ENCODE measurements around the gene RBM5. TPM values are rescaled to one million over a fixed set of nuclear protein-coding genes. Genes with fewer than 3 reads are reported as not detected.
A peak's percentile ranks its signal among the peaks of the same experiment; 100 is the strongest.
"Not testable (repeated sequence)": the region's sequence is repeated elsewhere in the genome, so short reads cannot be mapped to it uniquely, and the experiment has no call there.

Gene RBM5
- total RNA-seq = 100 to 1,000 TPM; 212 to 215 TPM

DNA sequence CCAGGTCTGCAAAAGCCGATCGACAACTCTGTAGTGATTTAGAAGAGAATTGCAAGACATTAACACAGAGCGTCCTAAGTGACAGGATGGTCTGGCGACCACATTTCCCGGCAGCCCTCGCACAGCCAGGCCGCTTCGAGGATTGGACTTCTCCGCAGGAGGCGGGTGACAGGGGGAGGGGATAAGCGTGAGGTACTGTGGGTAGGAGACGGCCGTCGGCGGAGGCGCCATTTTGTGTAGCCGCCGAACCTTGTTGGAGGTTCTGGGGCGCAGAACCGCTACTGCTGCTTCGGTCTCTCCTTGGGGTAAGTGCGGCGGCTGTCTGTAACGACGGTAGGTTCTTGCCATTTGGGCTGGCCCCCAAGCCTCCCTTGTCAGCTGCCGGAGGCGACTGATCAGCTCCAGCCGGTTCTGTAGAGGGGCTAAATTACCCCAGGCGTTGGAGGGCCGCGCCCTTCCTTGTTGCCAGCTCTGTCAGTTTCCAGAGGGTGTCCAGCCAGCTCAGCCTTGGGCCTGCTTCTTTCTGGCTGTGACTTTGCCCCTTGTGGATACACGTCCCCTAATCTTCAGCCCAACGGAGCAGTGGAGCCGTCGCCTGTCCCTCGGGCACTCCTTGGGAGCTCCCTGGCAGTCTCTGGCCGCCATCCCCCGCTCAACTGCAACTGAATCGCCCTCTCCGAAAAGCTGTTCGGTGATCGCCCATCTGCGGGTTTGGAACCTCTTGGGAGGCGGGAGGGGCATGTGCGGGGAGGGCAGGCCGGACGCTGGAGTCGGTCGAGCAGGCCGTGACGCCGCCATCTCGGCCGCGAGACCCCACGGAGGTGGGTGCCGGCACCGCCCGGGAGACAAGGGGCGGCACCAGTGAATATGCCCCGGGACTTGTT lies at the start of gene RBM5:
Gene RBM5 (plus strand): TSS at position 195 of the 884 bp plus-strand sequence. CDS start 1,516 bp downstream, outside the sequence.
- Mint-ChIP-seq H3K27ac (peak within 1 kb of the TSS; percentile 99), H3K4me1 (peaks cover 27% of the 10 kb centered on the region), H3K4me3 (peak within 1 kb of the TSS; percentile 98), H3K36me3 (ENCODE audit: low read depth) (peaks cover 33% of the 10 kb centered on the region), H3K27me3 (no peaks in the 10 kb centered on the region), H3K9me3 (no peaks in the 10 kb centered on the region)
- POLR2A ChIA-PET = no interaction called here
- DNase-seq = peak; percentile 96
- CTCF ChIA-PET = interaction anchor here (1.0 to 1.2 kb wide), 3 partner anchors 11 to 24 kb away, joined by 3 to 4 read pairs (median 3); no protein-coding TSS in a partner anchor

DNA sequence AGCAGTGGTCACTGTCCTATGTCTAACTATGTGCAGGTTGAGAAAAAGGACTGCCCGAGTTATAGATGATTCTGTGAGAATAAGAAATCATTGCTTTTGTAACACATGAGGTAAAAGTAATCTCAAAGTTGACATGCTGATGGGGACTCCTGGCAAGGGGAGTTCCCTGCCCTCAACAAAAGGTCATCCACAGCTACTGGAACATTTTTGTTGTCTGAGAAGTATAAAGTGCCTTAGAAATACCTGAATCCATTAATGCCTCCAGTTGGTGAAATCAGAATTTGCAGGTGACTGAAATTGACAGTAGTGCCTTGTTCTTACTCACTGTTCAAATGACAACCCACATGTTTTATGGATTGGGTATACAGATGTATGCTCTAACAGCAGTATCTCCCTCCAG lies 43.7 kb upstream of the RBM5 start:
- ChIA-PET CTCF (interaction anchor here (0.6 kb wide), 1 partner anchor 91 kb away, joined by 6 read pairs; no protein-coding TSS in a partner anchor), POLR2A (no interaction called here)
- Mint-ChIP-seq H3K4me1 (peaks cover 14% of the 10 kb centered on the region), H3K36me3 (ENCODE audit: low read depth) (peaks cover 16% of the 10 kb centered on the region), H3K27me3 (no peaks in the 10 kb centered on the region), H3K27ac (no peak overlapping the region), H3K4me3 (no peak overlapping the region), H3K9me3 (no peaks in the 10 kb centered on the region)
- no peak for DNase-seq

DNA sequence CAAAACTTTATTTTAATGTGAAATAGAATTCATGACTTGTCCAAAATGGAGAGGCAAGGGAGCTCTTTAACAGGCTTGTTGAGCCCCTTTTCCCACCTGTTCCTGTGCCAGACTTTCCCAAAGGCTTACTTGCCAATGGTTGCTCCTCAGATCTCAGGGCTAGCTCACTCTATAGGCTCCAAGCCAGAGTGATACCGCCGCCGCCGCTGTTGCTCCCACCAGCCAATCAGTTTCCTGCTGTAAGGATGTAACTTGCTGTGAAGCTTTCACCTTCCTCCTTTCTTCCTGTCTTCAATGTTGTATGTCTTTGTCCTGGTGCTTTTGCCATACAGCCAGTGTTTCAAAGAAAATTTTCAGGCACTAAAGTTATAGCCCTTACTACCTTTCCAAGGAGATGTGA lies 41.3 kb upstream of the RBM5 start:
- CTCF ChIA-PET = interaction anchor here (1.3 kb wide), 1 partner anchor 8 kb away, joined by 4 read pairs; no protein-coding TSS in a partner anchor
- H3K27ac Mint-ChIP-seq = no peak overlapping the region
- POLR2A ChIA-PET = no interaction called here
- no peaks in the 10 kb centered on the region for H3K9me3 Mint-ChIP-seq
- DNase-seq = no peak
- no peaks in the 10 kb centered on the region for H3K27me3 Mint-ChIP-seq
- H3K4me3 Mint-ChIP-seq = no peak overlapping the region
- peaks cover 18% of the 10 kb centered on the region for H3K36me3 Mint-ChIP-seq (ENCODE audit: low read depth)
- H3K4me1 Mint-ChIP-seq = peaks cover 7% of the 10 kb centered on the region

DNA sequence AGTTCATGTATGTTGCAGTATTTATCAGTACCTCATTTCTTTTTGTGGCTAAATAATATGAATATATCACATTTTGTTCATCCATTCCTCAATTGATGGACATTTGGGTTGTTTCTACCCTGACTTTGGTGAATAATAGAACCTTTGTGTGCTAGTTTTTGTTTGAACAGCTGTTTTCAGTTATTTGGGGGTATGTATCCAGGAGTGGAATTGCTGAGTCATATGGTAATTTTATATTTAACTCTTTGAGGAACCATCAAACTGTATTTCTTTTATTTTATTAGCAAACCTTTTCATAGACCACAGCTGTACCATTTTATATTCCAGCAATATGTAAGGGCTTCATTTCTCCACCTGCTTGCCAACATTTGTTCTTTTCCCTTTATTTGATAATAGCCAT lies 38.4 kb upstream of the RBM5 start:
- Mint-ChIP-seq H3K4me1 (peaks cover 7% of the 10 kb centered on the region), H3K27ac (no peak overlapping the region), H3K9me3 (no peaks in the 10 kb centered on the region), H3K36me3 (ENCODE audit: low read depth) (peaks cover 30% of the 10 kb centered on the region), H3K4me3 (no peak overlapping the region), H3K27me3 (no peaks in the 10 kb centered on the region)
- POLR2A ChIA-PET = no interaction called here
- no peak for DNase-seq
- CTCF ChIA-PET = no interaction called here

DNA sequence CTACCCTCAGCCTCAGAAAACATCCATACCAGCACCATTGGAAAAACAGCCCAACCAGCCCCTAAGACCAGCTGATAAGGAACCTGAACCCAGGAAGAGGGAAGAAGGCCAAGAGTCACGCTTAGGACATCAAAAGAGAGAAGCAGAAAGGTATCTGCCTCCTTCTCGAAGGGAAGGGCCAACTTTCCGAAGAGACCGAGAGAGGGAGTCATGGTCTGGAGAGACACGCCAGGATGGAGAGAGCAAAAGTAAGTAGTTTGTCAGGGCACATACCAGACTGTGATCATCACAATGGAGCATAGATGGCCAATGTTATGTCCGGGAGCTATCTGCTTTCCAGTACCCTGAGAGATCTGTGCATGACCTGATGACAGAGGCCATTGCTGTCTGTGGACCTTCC lies 31.0 kb upstream of the RBM5 start:
- CTCF ChIA-PET = interaction anchor here (0.6 kb wide), 1 partner anchor 92 kb away, joined by 3 read pairs; no protein-coding TSS in a partner anchor

DNA sequence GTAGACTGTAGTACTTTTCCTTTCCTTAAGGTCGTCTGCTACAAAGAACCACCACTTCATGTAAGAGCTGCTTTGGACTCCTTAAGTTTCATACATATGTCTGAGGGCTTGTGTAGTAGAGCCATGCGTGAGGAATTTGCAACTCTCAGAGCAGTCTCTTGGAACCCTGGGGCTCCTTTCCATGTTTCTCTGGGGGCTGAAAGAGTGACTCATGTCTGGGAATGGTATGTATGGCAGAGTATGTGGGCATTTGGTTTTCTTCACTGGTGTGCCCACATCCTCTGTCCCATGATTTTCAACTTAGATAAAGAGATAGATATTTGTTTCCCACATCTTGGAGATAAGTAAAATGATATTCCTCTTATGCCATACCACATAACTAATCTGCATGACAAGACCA lies 20.6 kb upstream of the RBM5 start:
- Mint-ChIP-seq H3K27ac (no peak overlapping the region), H3K4me1 (no peaks in the 10 kb centered on the region), H3K27me3 (no peaks in the 10 kb centered on the region), H3K9me3 (no peaks in the 10 kb centered on the region), H3K36me3 (ENCODE audit: low read depth) (peaks cover 55% of the 10 kb centered on the region), H3K4me3 (no peak overlapping the region)
- ChIA-PET POLR2A (no interaction called here), CTCF (interaction anchor here (0.6 to 1.9 kb wide), 5 partner anchors 11 to 53 kb away, joined by 3 to 4 read pairs (median 3); no protein-coding TSS in a partner anchor)
- DNase-seq = no peak

More for the DNA sequence above, 31.0 kb upstream of the RBM5 start:
- H3K27ac Mint-ChIP-seq = no peak overlapping the region
- POLR2A ChIA-PET = no interaction called here
- no peaks in the 10 kb centered on the region for H3K9me3 Mint-ChIP-seq
- no peaks in the 10 kb centered on the region for H3K4me1 Mint-ChIP-seq
- H3K4me3 Mint-ChIP-seq = no peak overlapping the region
- no peaks in the 10 kb centered on the region for H3K27me3 Mint-ChIP-seq
- DNase-seq = no peak
- H3K36me3 Mint-ChIP-seq (ENCODE audit: low read depth) = peaks cover 52% of the 10 kb centered on the region

DNA sequence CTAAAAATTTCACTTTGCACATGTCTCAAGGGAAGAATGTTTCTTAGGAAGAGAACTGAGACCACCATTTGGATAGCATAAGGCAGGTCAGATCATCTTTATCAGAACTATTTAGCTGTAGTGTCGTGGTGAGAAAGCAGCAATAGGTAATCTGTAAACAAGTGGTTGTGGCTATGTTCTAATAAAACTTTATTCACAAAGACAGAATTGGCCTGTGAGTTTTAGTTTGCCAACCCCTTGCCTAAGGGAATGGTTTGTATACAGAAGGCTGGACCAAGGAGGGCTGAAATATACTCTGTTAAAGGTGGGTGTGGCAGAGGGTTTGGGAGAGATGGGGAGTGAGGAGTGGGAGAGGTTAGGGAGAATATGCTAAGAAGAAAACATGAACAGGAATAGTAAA lies 10.6 kb upstream of the RBM5 start:
- POLR2A ChIA-PET = no interaction called here

DNA sequence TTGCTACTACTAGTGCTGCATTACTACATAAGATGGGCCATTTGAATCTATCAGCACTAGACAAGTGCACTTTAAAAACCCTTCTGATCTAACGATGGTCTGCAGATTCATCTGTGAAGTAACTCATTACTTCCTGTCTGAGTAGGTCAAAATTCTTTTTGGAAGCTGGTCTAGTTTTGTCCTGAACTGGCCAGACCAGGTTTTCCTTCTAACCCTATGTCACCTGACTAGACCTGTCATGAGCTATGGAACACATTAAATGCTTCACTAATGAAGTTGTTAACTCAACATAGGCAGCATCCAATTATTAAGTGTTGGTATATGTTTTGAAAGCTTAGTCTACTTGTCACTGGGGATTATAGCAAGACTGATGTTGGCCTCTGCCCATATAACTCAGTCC lies 10.1 kb upstream of the RBM5 start:
- peaks cover 21% of the 10 kb centered on the region for H3K4me1 Mint-ChIP-seq

More for the DNA sequence above, 10.6 kb upstream of the RBM5 start:
- CTCF ChIA-PET = interaction anchor here (0.5 to 1.7 kb wide), 4 partner anchors 9 to 64 kb away, joined by 3 to 4 read pairs (median 3); no protein-coding TSS in a partner anchor
- Mint-ChIP-seq H3K4me3 (no peak overlapping the region), H3K36me3 (ENCODE audit: low read depth) (peaks cover 28% of the 10 kb centered on the region), H3K4me1 (peaks cover 17% of the 10 kb centered on the region), H3K27ac (no peak overlapping the region), H3K27me3 (no peaks in the 10 kb centered on the region), H3K9me3 (no peaks in the 10 kb centered on the region)
- no peak for DNase-seq

DNA sequence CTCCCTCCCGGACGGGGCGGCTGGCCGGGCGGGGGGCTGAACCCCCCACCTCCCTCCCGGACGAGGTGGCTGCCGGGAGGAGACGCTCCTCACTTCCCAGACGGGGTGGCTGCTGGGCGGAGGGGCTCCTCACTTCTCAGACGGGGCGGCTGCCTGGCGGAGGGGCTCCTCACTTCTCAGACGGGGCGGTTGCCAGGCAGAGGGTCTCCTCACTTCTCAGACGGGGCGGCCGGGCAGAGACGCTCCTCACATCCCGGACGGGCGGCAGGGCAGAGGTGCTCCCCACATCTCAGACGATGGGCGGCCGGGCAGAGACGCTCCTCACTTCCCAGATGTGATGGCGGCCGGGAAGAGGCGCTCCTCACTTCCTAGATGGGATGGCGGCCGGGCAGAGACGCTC lies 3.8 kb upstream of the RBM5 start:
- H3K4me3 Mint-ChIP-seq; H3K9me3 Mint-ChIP-seq; H3K36me3 Mint-ChIP-seq (ENCODE audit: low read depth); H3K27me3 Mint-ChIP-seq; DNase-seq; CTCF ChIA-PET; POLR2A ChIA-PET; H3K27ac Mint-ChIP-seq: not testable (repeated sequence)
- peaks cover 21% of the 10 kb centered on the region for H3K4me1 Mint-ChIP-seq

More for the DNA sequence above, 10.1 kb upstream of the RBM5 start:
- no peak for DNase-seq
- Mint-ChIP-seq H3K27me3 (no peaks in the 10 kb centered on the region), H3K27ac (no peak overlapping the region), H3K4me3 (no peak overlapping the region), H3K9me3 (no peaks in the 10 kb centered on the region), H3K36me3 (ENCODE audit: low read depth) (peaks cover 23% of the 10 kb centered on the region)
- POLR2A ChIA-PET = no interaction called here
- CTCF ChIA-PET = interaction anchor here (0.5 to 1.7 kb wide), 5 partner anchors 10 to 1213 kb away, joined by 3 to 4 read pairs (median 3); no protein-coding TSS in a partner anchor

DNA sequence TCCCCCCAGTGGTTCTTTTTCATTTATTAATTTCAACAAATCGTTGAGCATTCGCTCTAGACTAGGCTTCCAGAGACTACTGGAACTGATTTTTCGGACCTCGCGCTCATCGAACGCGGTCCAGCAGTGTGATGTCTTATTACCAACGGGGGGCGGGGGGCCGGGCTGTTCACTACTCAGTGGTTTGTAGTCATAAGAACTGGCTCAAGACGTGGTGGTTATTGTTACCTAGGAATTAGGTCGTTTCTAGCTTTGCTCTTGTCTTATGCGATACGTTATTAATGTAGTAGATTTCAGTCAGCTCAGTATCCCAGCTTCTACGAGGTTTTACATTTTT lies 858 bp downstream of the RBM5 start:
- peak overlapping the region; percentile 99 for H3K27ac Mint-ChIP-seq
- DNase-seq = no peak
- H3K36me3 Mint-ChIP-seq (ENCODE audit: low read depth) = peaks cover 36% of the 10 kb centered on the region
- no peaks in the 10 kb centered on the region for H3K27me3 Mint-ChIP-seq
- H3K4me1 Mint-ChIP-seq = peaks cover 27% of the 10 kb centered on the region
- POLR2A ChIA-PET = no interaction called here
- H3K9me3 Mint-ChIP-seq = no peaks in the 10 kb centered on the region
- H3K4me3 Mint-ChIP-seq = peak overlapping the region; percentile 98
- CTCF ChIA-PET = interaction anchor here (0.6 to 1.2 kb wide), 4 partner anchors 11 to 202 kb away, joined by 3 to 4 read pairs (median 3); no protein-coding TSS in a partner anchor

DNA sequence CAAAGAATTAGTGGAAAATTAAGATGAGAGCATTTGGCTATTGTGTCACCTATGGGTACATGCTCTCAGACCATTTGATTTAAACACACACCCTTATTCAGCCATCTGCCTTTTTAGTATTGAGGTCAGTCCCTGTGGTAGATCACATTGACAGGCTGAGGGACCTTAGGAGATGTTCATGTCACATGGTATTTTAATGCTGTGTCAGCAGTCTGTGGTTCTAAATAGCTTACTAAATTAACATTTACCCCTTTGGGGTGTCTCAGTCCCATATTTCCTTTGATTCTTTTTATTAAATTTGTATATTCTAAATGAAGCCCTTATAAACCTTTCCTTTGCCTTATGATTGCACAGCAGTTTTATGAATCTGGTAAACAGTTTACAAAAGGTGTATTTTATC lies 2.3 kb downstream of the RBM5 start:
- H3K9me3 Mint-ChIP-seq = no peaks in the 10 kb centered on the region

DNA sequence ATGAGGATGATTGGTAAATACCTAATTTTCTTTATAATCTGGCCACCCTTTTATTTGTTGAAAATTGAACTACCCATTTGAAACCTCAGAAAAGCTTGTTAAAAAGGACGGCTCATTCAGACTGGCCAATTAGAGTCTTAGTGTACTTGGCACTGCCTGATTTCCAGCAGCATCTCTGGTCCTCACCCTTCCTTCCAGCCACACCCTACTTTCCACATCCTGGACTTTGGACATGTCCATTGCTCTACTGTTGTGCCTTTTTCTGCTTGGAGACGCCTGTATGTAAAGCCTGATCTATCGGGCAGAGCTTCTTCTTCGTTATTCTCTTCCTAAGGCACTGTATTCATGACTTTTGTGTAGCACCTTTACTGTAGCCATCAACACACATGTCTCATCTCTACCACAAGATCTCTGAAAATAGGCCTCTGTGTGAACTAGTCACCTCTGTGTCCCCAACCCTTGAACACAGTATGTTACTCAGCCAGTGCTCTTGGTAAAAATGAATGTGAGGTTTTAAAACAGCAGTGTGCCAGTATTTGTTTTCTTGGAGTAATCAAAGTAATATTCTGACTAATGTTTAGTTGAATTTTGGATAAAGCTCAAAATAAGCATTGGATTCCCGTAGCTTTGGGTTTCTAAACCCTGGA lies 6.8 kb downstream of the RBM5 start:
- no peak overlapping the region for H3K27ac Mint-ChIP-seq
- no peak for DNase-seq
- peaks cover 29% of the 10 kb centered on the region for H3K4me1 Mint-ChIP-seq
- peaks cover 69% of the 10 kb centered on the region for H3K36me3 Mint-ChIP-seq (ENCODE audit: low read depth)
- no peak overlapping the region for H3K4me3 Mint-ChIP-seq
- ChIA-PET POLR2A (no interaction called here), CTCF (interaction anchor here (0.6 to 1.8 kb wide), 4 partner anchors 25 to 98 kb away, joined by 3 to 4 read pairs (median 4); no protein-coding TSS in a partner anchor)
- H3K27me3 Mint-ChIP-seq = no peaks in the 10 kb centered on the region
- no peaks in the 10 kb centered on the region for H3K9me3 Mint-ChIP-seq

More for the DNA sequence above, 2.3 kb downstream of the RBM5 start:
- H3K27ac Mint-ChIP-seq = peak overlapping the region; percentile 99
- peaks cover 48% of the 10 kb centered on the region for H3K36me3 Mint-ChIP-seq (ENCODE audit: low read depth)
- H3K4me3 Mint-ChIP-seq = peak overlapping the region; percentile 98
- H3K4me1 Mint-ChIP-seq = peaks cover 34% of the 10 kb centered on the region
- DNase-seq = no peak
- no peaks in the 10 kb centered on the region for H3K27me3 Mint-ChIP-seq
- ChIA-PET CTCF (no interaction called here), POLR2A (interaction anchor here (0.6 kb wide), 1 partner anchor 31 kb away, joined by 5 read pairs; no protein-coding TSS in a partner anchor)

DNA sequence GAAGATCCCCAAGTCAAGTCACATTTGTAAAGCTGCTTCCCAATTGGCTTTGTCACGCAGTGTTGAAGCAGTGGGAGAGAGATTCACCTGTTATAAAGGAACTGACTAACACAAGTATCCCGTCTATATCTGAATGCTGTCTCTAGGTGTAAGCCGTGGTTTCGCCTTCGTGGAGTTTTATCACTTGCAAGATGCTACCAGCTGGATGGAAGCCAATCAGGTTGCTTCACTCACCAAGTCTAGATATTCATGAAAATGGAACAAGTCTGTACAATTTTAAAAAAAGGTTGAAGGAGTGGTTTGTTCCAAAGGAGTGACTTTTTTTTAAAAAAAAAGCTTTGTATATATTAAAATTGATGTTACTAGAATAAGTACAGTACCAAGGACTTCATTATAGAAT lies 11.7 kb downstream of the RBM5 start:
- H3K27me3 Mint-ChIP-seq = no peaks in the 10 kb centered on the region
- DNase-seq = no peak
- ChIA-PET CTCF (interaction anchor here (0.6 to 2.4 kb wide), 4 partner anchors 20 to 94 kb away, joined by 3 to 9 read pairs (median 3); no protein-coding TSS in a partner anchor), POLR2A (no interaction called here)
- H3K4me3 Mint-ChIP-seq = no peak overlapping the region
- peaks cover 71% of the 10 kb centered on the region for H3K36me3 Mint-ChIP-seq (ENCODE audit: low read depth)
- H3K27ac Mint-ChIP-seq = no peak overlapping the region
- H3K4me1 Mint-ChIP-seq = peaks cover 19% of the 10 kb centered on the region
- H3K9me3 Mint-ChIP-seq = no peaks in the 10 kb centered on the region

All from activated CD4-positive, alpha-beta T cell treated with anti-CD3 and anti-CD28 coated beads, Interleukin-2, amount 10 ng/mL, durations not matched to agents 7 days and 5 days (primary cell).